ENCODE results near the gene ELAVL3. TPM values are rescaled to one million over a fixed set of nuclear protein-coding genes. Genes with fewer than 3 reads are reported as not detected.

The ELAVL3 gene
- polyA plus RNA-seq, 1 of the 3 experiments (the other 2 are of a cell fraction), result 0.48 TPM

- peak; percentile 85 for TF ChIP-seq RFX5 (IDR thresholded peaks at IDR 0.05; ENCODE audit: low read length)
- TF ChIP-seq RXRA (IDR thresholded peaks at IDR 0.05; ENCODE audit: borderline replicate concordance, low read depth), result no peak
- TF ChIP-seq, protein P1, sequence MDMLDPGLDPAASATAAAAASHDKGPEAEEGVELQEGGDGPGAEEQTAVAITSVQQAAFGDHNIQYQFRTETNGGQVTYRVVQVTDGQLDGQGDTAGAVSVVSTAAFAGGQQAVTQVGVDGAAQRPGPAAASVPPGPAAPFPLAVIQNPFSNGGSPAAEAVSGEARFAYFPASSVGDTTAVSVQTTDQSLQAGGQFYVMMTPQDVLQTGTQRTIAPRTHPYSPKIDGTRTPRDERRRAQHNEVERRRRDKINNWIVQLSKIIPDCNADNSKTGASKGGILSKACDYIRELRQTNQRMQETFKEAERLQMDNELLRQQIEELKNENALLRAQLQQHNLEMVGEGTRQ (IDR thresholded peaks at IDR 0.05; ENCODE audit: borderline replicate concordance, low read depth, low read length), result peak; percentile 57; the same call in 1 of the 2 replicates
- TF ChIP-seq EZH2phosphoT487 (IDR thresholded peaks at IDR 0.05; ENCODE audit: borderline replicate concordance, low read depth), result no peak
Observed at GRCh38 chr19:11530432-11530831, 49.6 kb upstream of the ELAVL3 start (continued).

- peak within 1 kb of the TSS; percentile 82 to 89 for H3K27ac ChIP-seq (ENCODE audit: low read depth in 2 of 2, low read length in 1 of 2)
- 2% methylated on average over 14 of the region's 47 CpGs for WGBS (ENCODE audit: low lambda C conversion rate)
- H3K9ac ChIP-seq, result peak within 1 kb of the TSS; percentile 68
- H2AFZ ChIP-seq (ENCODE audit: low read depth), result peak within 1 kb of the TSS; percentile 84
- H3K4me2 ChIP-seq, result peak within 1 kb of the TSS; percentile 94
- CTCF ChIA-PET, result interaction anchor here (0.8 to 2.0 kb wide), 5 partner anchors 7 to 145 kb away, joined by 3 to 8 read pairs (median 3); partner anchors contain the start of genes ELOF1 and EPOR
- peak; percentile 94 for DNase-seq
- POLR2A ChIA-PET, result interaction anchor here (0.7 to 1.7 kb wide), 8 partner anchors 11 to 154 kb away, joined by 3 to 8 read pairs (median 5); partner anchors contain the start of genes ELAVL3, ELOF1 and SWSAP1
- peaks cover 26% of the 10 kb centered on the region for H3F3A ChIP-seq (replicated peaks; ENCODE audit: insufficient read depth)
- H3K4me1 ChIP-seq (ENCODE audit: control insufficient read depth in 1 of 2, insufficient read depth in 2 of 2, low read depth in 1 of 2, low read length in 1 of 2), result peaks cover 7 to 9% of the 10 kb centered on the region in 2 experiments; a peak in 2 of 4 replicates
- no peaks in the 10 kb centered on the region; the same call in 1 of the 2 replicates for H4K20me1 ChIP-seq (ENCODE audit: insufficient read depth)
- H3K4me3 ChIP-seq (ENCODE audit: low read depth in 2 of 2, low read length in 1 of 2), result peak within 1 kb of the TSS; percentile 64 to 85
- no peaks in the 10 kb centered on the region for H3K27me3 ChIP-seq (ENCODE audit: insufficient read depth)
- no peaks in the 10 kb centered on the region for H3K9me2 ChIP-seq
- peaks cover 20% of the 10 kb centered on the region for H3K79me2 ChIP-seq (ENCODE audit: insufficient read depth)
- H3K36me3 ChIP-seq (replicated peaks in 1 of 2; ENCODE audit: control insufficient read depth in 1 of 2, insufficient read depth in 2 of 2, low read length in 1 of 2), result no peaks in the 10 kb centered on the region
- H3K9me3 ChIP-seq, result no peaks in the 10 kb centered on the region
- TF ChIP-seq RFX5 (IDR thresholded peaks at IDR 0.05; ENCODE audit: low read length) (peak; percentile 64; the same call in 1 of the 2 replicates), USF1 (IDR thresholded peaks at IDR 0.05; ENCODE audit: borderline replicate concordance, low read depth) (no peak), MXI1 (IDR thresholded peaks at IDR 0.05; ENCODE audit: low read depth, low read length) (peak; percentile 95), RAD21 (IDR thresholded peaks at IDR 0.05; ENCODE audit: low read length) (no peak), TEAD4 (IDR thresholded peaks at IDR 0.05; ENCODE audit: borderline replicate concordance, insufficient read depth) (0 out of 2 replicates have a peak, but pooled peaks have one; percentile 10), MAX (IDR thresholded peaks at IDR 0.05; ENCODE audit: low read depth) (peak; percentile 92), YY1 (IDR thresholded peaks at IDR 0.05; ENCODE audit: low read depth) (peak; percentile 99), ZBTB33 (IDR thresholded peaks at IDR 0.05; ENCODE audit: borderline replicate concordance, low read depth) (peak; percentile 95), TCF12 (IDR thresholded peaks at IDR 0.05) (peak; percentile 30; the same call in 1 of the 2 replicates), POLR2AphosphoS5 (IDR thresholded peaks at IDR 0.05; ENCODE audit: low read depth, low read length) (peak; percentile 69), JUND (IDR thresholded peaks at IDR 0.05) (no peak), TAF1 (IDR thresholded peaks at IDR 0.05; ENCODE audit: borderline replicate concordance, low read depth, low read length) (peak; percentile 72; the same call in 1 of the 2 replicates), SMC3 (IDR thresholded peaks at IDR 0.05; ENCODE audit: low read depth, low read length) (no peak), GABPA (IDR thresholded peaks at IDR 0.05; ENCODE audit: low read depth) (peak; percentile 89), EP300 (IDR thresholded peaks at IDR 0.05; ENCODE audit: borderline replicate concordance in 1 of 2, low read depth in 1 of 2, low read length in 1 of 2) (peak in 1 of 2 experiments; percentile 16; a peak in 1 of 4 replicates)
- TF ChIP-seq, protein P2, sequence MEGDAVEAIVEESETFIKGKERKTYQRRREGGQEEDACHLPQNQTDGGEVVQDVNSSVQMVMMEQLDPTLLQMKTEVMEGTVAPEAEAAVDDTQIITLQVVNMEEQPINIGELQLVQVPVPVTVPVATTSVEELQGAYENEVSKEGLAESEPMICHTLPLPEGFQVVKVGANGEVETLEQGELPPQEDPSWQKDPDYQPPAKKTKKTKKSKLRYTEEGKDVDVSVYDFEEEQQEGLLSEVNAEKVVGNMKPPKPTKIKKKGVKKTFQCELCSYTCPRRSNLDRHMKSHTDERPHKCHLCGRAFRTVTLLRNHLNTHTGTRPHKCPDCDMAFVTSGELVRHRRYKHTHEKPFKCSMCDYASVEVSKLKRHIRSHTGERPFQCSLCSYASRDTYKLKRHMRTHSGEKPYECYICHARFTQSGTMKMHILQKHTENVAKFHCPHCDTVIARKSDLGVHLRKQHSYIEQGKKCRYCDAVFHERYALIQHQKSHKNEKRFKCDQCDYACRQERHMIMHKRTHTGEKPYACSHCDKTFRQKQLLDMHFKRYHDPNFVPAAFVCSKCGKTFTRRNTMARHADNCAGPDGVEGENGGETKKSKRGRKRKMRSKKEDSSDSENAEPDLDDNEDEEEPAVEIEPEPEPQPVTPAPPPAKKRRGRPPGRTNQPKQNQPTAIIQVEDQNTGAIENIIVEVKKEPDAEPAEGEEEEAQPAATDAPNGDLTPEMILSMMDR (IDR thresholded peaks at IDR 0.05), result no peak
- TF ChIP-seq, protein P1 (IDR thresholded peaks at IDR 0.05; ENCODE audit: borderline replicate concordance, low read depth, low read length), result no peak
Observed at GRCh38 chr19:11528551-11529341, 47.9 kb upstream of the ELAVL3 start, which contains the start of gene ECSIT. Gene ECSIT (minus strand): TSS chr19:11529134. CDS start chr19:11519170, 9,964 bp downstream.

Measured in SK-N-SH (cell line).